ENCODE measurements around the gene ABCF2. TPM values are rescaled to one million over a fixed set of nuclear protein-coding genes. Genes with fewer than 3 reads are reported as not detected.
A peak's percentile ranks its signal among the peaks of the same experiment; 100 is the strongest.

The ABCF2 gene
- total RNA-seq, 2 experiments from 2014 or later, result 48.1 to 56.2 TPM

DNA sequence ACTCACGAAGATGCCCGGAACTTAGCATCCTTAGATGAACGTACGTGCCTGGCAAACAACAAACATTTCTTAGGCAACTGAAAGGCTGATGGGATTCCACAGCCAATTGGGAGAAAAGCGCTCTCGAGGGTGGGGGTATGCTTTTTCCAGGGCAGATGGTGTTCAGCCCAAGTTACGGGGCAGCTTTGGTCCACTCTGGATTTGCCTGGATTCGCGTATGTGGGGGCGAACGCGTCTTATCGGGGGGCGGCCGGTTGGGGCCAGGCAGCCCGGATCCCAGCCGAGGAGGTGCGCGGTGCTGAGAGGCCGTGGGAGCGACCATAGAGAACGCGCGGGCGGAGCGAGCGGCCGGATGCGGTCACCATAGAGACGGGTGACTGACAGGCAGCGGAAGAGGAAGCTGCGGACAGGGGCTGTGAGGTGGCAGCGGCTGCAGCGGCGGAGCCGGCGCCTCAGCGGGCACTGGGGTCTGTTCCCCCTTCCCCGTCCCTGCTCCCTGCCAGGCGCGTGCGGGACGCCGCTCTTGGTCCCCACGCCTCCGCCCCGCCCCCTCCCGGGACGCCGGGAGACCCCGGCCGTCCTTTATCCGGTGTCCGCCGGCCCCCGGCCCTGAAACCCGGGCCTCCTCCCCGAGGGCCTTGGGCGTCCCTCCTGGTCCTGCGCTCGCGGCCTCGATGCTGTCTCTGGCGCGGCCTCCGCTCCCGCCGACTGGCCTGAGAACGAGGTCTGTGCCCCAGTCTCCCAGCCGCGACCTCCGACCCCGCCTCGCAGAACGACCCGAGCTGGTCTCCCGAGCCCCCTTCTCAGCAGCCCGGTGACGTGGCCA lies 5.3 kb upstream of the ABCF2 start, which contains the start of gene CHPF2:
TSS of gene CHPF2 (plus strand) at position 393 of the 826 bp plus-strand sequence. CDS start 1,529 bp downstream, outside the sequence.
- peak; percentile 95 for DNase-seq
- ATAC-seq, result peak; percentile 85
- CTCF ChIA-PET, result interaction anchor here (0.6 to 6.4 kb wide), 6 partner anchors 11 to 120 kb away, joined by 3 to 68 read pairs (median 4); no protein-coding TSS in a partner anchor
- Mint-ChIP-seq H3K9me3 (no peaks in the 10 kb centered on the region), H3K4me1 (ENCODE audit: low read depth) (peaks cover 34% of the 10 kb centered on the region), H3K27me3 (no peaks in the 10 kb centered on the region), H3K36me3 (ENCODE audit: low read depth) (peaks cover 38% of the 10 kb centered on the region), H3K27ac (peak within 1 kb of the TSS; percentile 100), H3K4me3 (peak within 1 kb of the TSS; percentile 100)
- POLR2A ChIA-PET, result interaction anchor here (0.7 to 3.3 kb wide), 9 partner anchors 8 to 45 kb away, joined by 3 to 23 read pairs (median 3); no protein-coding TSS in a partner anchor
- TF ChIP-seq, protein P1, sequence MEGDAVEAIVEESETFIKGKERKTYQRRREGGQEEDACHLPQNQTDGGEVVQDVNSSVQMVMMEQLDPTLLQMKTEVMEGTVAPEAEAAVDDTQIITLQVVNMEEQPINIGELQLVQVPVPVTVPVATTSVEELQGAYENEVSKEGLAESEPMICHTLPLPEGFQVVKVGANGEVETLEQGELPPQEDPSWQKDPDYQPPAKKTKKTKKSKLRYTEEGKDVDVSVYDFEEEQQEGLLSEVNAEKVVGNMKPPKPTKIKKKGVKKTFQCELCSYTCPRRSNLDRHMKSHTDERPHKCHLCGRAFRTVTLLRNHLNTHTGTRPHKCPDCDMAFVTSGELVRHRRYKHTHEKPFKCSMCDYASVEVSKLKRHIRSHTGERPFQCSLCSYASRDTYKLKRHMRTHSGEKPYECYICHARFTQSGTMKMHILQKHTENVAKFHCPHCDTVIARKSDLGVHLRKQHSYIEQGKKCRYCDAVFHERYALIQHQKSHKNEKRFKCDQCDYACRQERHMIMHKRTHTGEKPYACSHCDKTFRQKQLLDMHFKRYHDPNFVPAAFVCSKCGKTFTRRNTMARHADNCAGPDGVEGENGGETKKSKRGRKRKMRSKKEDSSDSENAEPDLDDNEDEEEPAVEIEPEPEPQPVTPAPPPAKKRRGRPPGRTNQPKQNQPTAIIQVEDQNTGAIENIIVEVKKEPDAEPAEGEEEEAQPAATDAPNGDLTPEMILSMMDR (IDR thresholded peaks at IDR 0.05), result no peak
- intact Hi-C loops (cut with micrococcal nuclease), result no loop called here

DNA sequence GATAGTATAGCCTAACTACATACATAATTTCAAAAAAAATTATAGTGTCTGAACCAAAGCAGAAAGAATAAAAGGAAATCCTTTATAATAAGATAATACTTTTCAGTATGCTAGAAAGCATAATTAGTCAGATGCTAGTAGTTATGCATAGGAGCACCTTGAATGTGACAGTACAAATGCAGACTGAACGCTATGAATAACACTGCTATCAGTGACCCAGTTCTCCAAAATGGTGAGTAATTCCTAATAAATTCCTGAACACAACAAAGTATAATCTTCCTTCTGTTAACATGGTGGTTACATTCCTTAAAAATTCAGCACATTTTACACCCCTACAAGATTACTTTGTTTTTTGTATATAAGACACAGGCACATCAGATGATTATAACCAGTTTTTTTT lies 4.1 kb upstream of the ABCF2 start:
- TF ChIP-seq, protein P1 (IDR thresholded peaks at IDR 0.05), result no peak
- peak overlapping the region; percentile 23 for H3K4me3 Mint-ChIP-seq
- peaks cover 41% of the 10 kb centered on the region for H3K4me1 Mint-ChIP-seq (ENCODE audit: low read depth)
- H3K27ac Mint-ChIP-seq, result no peak overlapping the region
- ChIA-PET POLR2A (no interaction called here), CTCF (interaction anchor here (6.4 kb wide), 1 partner anchor 12 kb away, joined by 68 read pairs; no protein-coding TSS in a partner anchor)
- peaks cover 37% of the 10 kb centered on the region for H3K36me3 Mint-ChIP-seq (ENCODE audit: low read depth)
- no peak for DNase-seq
- H3K9me3 Mint-ChIP-seq, result no peaks in the 10 kb centered on the region
- no peaks in the 10 kb centered on the region for H3K27me3 Mint-ChIP-seq
- ATAC-seq, result no peak
- intact Hi-C loops (cut with micrococcal nuclease), result no loop called here

DNA sequence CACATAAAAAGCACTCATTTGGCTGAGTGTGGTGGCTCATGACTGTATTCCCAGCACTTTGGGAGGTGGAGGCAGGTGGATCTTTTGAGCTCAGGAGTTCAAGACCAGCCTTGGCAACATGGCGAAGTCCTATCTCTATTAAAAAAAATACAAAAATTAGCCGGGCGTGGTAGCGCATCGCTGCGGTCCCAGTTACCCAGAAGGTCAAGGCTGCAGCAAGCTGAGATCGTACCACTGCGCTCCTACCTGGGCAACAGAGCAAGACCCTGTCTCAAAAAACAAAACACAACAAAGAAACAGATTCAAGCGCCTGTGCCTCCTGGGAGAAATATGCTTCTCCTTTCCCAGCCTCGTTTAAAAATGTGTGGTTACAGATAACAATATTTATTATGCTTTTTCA lies 2.2 kb upstream of the ABCF2 start:
- no peak for DNase-seq
- intact Hi-C loops (cut with micrococcal nuclease), result no loop called here
- Mint-ChIP-seq H3K4me3 (no peak overlapping the region), H3K27ac (no peak overlapping the region), H3K9me3 (no peaks in the 10 kb centered on the region), H3K27me3 (no peaks in the 10 kb centered on the region), H3K36me3 (ENCODE audit: low read depth) (peaks cover 37% of the 10 kb centered on the region), H3K4me1 (ENCODE audit: low read depth) (peaks cover 41% of the 10 kb centered on the region)
- TF ChIP-seq, protein P1 (IDR thresholded peaks at IDR 0.05), result no peak
- ATAC-seq, result no peak
- CTCF ChIA-PET, result interaction anchor here (5.0 kb wide), 1 partner anchor 15 kb away, joined by 44 read pairs; no protein-coding TSS in a partner anchor
- POLR2A ChIA-PET, result no interaction called here

DNA sequence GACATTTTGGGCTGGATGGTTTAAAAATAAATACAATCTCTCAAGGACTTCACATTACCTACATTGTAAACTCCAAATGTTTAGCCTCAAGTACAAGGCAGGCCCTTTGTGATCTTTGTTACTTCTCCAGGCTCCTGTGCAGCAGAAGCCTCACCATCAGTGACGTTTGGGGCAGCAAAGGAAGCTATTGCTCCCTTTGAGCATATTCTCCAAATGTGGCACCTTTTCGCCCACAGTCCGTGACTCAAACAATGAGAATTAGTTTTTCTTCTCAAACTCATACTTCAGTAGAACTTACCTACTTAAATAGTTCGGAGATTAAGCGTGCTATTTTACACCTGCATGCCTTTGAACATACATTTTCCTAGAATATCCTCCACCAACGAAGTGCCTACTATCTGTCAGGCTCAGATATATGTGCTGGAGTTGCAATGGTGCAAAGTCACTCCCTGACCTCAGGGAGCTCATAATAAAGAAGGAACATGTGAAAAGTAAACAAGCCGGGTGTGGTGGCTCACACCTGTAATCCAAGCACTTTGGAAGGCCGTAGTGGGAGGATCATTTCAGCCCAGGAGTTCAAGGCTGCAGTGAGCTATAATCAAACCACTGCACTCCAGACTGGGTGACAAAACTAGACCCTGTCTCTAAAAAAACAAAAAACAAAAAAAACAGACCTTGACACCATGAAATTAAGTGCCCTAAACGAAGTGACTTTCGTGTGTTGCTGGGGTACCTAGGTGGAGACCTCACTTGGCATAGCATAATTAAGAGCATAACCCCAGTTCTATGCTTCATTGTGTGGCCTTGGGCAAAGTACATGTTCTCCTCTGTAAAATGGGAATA lies 1.2 kb upstream of the ABCF2 start:
- H3K4me3 Mint-ChIP-seq, result peak overlapping the region; percentile 99
- ChIA-PET CTCF (interaction anchor here (0.9 to 5.0 kb wide), 7 partner anchors 9 to 118 kb away, joined by 3 to 44 read pairs (median 3); no protein-coding TSS in a partner anchor), POLR2A (interaction anchor here (0.6 to 2.7 kb wide), 7 partner anchors 8 to 61 kb away, joined by 3 to 9 read pairs (median 4); partner anchors contain the start of gene GBX1)
- H3K4me1 Mint-ChIP-seq (ENCODE audit: low read depth), result peaks cover 36% of the 10 kb centered on the region
- ATAC-seq, result no peak
- H3K27me3 Mint-ChIP-seq, result no peaks in the 10 kb centered on the region
- intact Hi-C loops (cut with micrococcal nuclease), result no loop called here
- H3K27ac Mint-ChIP-seq, result peak overlapping the region; percentile 96
- no peaks in the 10 kb centered on the region for H3K9me3 Mint-ChIP-seq
- TF ChIP-seq, protein P1 (IDR thresholded peaks at IDR 0.05), result no peak
- DNase-seq, result no peak
- peaks cover 37% of the 10 kb centered on the region for H3K36me3 Mint-ChIP-seq (ENCODE audit: low read depth)
